Epidermal melanocyte (primary cell): ENCODE data around the gene FUT7.
A peak's percentile ranks its signal among the peaks of the same experiment; 100 is the strongest.
"Not testable (repeated sequence)": the region's sequence is repeated elsewhere in the genome, so short reads cannot be mapped to it uniquely, and the experiment has no call there.

Experiments used
- DNase-seq: peaks from one replicate; pipeline ENCODE4 v3.0.0; 2011; ENCODE audit warnings: low spot score; ENCODE audit not compliant: insufficient read length

The FUT7 gene

GRCh38 chr9:137004285-137004684 is 27.6 kb downstream of the FUT7 start:
- DNase-seq: not testable (repeated sequence)

DNA sequence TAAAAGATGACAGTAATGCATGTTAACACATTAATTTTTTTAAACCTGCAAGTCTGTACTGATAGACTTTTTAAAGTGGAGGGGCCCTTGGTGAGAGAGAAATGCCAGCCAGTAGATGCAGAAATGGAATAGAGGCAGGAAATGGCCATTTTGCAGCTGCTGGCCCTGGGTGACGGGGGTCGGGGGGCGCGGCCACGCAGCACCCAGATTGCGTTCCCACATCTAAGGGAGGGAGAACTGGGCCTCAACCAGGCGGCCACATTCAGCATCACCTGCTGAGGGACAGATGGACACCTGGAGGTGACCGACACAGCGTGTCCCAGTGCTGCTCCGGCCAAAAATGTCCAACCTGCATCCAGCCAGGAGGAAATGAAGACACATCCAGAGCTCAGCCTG is 29.2 kb downstream of the FUT7 start:
- DNase-seq: no peak

GRCh38 chr9:137001857-137002645 is 29.8 kb downstream of the FUT7 start:
- DNase-seq: no peak

- peak; percentile 78 for DNase-seq
Measured at GRCh38 chr9:137000177-137000930, 31.5 kb downstream of the FUT7 start.

- DNase-seq: no peak
Measured at GRCh38 chr9:136997830-136998234, 34.1 kb downstream of the FUT7 start.

- no peak for DNase-seq
Measured at GRCh38 chr9:136997371-136997770, 34.5 kb downstream of the FUT7 start.

DNA sequence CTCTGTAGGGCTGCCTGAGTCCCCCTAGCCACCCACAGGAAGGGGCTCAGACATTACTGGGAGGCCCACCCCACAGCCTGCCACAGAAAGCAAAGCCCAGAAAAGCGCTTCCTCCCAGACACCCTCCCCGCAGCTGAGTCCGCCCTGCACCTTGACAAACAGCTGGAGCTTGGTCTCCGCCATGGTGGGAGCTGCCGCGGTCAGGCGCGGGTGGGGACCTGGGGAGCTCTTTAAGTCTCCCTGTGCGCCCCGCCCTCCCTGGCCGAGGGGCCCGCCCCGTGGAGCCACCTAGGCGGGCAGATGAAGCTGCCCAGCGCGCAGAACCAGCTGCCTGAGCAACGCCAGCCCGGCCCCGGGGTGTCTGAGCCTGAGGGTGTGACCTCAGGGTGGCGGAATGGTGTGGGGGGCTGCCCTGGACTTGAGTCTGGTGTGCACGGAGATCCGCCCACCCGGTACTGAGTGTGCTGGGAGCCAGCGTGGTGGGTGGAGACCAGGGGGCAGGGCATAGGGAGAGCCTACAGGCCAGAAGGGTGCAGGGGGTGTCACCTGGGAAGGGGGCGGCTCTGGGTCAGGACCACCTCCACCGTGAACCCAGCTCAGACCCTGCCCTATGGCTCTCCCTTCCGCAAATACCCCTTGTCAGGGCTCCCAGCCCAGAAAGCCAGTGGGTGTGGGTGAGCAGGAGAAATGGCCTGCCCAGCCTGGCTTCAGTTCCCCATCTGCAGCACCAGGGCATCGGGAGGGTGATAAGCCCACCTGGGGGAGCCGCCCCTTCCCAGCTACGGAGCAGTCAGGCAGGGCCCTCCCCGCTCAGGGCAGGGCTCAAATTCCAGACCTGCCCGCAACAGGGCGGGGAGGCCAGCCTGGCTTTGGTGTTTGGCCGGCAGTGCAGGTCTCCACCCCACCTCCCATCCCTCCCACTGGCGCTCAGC is 35.3 kb downstream of the FUT7 start, which contains the start of gene CLIC3:
Gene CLIC3, minus strand, starts transcription at position 208 of the 932 bp plus-strand sequence. Its CDS starts 25 bp downstream, at position 183.
- no peak for DNase-seq

- no peak for DNase-seq
Measured at GRCh38 chr9:136995772-136996311, 36.0 kb downstream of the FUT7 start.

GRCh38 chr9:136995362-136995761 is 36.5 kb downstream of the FUT7 start:
- no peak for DNase-seq

- DNase-seq: no peak
Measured at GRCh38 chr9:136994888-136995230, 37.0 kb downstream of the FUT7 start.

GRCh38 chr9:136994180-136994887 is 37.6 kb downstream of the FUT7 start:
- DNase-seq: no peak

GRCh38 chr9:136992819-136993369 is 39.0 kb downstream of the FUT7 start:
- no peak for DNase-seq

GRCh38 chr9:136991993-136992818 is 39.7 kb downstream of the FUT7 start, which contains the start of gene PAXX:
PAXX (plus strand) TSS chr9:136992422; CDS start chr9:136992444, 22 bp downstream.
- peak; percentile 99 for DNase-seq

- DNase-seq: no peak
Measured at GRCh38 chr9:136990242-136990911, 41.5 kb downstream of the FUT7 start.

GRCh38 chr9:136988872-136989271 is 43.0 kb downstream of the FUT7 start:
- DNase-seq: no peak

DNA sequence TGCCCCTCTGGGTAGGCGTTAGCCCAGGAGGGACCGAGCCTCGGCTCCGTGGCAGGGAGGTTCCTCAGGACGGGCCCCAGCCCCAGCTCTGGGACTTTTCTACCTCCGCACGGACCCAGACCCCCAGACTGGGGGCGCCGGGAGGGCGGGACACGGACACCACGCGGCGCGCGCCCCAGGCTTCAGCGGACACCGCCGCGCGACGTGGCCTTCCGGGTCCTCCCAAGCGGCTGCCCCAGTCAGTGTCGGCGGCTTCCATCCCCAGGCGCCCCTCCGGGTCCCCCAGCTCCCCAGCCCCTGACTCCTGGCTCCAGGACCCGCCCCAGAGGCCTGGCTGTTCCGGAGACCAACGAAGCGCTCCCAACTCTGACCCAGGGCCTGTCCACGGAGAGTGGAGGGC is 46.0 kb downstream of the FUT7 start:
- no peak for DNase-seq

GRCh38 chr9:136985027-136985602 is 46.8 kb downstream of the FUT7 start:
- no peak for DNase-seq

DNA sequence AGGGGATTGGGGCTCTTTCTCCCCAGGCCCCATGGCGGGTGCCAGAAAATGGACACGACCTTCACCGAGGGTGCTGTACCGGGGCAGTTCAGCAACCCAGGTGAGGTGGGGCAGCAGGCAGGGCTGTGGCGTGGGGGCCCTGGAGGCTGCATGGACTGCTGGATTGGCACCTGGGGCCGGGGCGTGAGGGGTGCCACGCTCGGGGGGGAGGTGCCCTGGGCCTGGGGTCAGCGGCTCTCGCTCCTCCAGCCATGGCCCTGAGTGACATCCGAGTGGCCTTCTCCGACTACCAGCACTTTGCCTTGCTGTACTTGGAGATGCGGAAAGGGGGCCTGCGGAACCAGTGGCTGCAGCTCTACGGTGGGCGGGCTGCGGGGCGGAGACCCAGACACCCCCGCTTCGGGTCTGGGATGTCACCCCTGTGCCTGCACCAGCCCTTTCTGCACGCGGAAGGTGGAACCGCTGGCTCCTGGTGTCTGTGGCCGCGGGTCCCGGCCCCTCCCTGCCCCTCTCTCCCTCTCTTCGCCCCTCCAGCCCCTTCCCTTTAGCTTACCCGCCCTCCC is 47.3 kb downstream of the FUT7 start:
- no peak for DNase-seq
